Pons (tissue), 1 donor: Measurements from ENCODE around the gene NDUFA5.
"Not testable (repeated sequence)": the region's sequence is repeated elsewhere in the genome, so short reads cannot be mapped to it uniquely, and the experiment has no call there.

Experiments
- DNase-seq: peaks from one replicate; pipeline ENCODE4 v3.0.0-alpha.2; 2016; ENCODE audit warnings: low spot score

NDUFA5 gene

DNA sequence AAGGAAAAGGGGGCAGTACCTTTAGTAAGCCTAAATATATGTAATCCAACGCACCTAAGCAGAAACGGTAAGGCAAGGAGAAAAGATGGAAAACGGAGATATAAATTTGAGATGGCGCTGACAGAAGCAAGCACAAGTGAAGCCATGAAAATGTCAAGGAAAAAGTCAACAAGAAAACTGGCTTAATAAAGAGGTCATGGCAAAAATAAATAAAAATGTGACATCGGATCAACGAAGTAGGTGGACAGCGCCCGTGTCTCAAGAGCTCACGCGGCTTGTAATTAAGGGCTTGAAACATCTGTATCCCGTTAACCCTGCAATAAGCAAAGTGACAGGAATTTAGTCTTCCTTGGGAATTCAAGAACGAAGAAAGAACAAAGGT is 611 bp downstream of the NDUFA5 start:
- peak; percentile 25 for DNase-seq

GRCh38 chr7:123555484-123555883 is 2.1 kb downstream of the NDUFA5 start:
- no peak for DNase-seq

- DNase-seq, result no peak
Measured at GRCh38 chr7:123553159-123553558, 4.5 kb downstream of the NDUFA5 start.

DNA sequence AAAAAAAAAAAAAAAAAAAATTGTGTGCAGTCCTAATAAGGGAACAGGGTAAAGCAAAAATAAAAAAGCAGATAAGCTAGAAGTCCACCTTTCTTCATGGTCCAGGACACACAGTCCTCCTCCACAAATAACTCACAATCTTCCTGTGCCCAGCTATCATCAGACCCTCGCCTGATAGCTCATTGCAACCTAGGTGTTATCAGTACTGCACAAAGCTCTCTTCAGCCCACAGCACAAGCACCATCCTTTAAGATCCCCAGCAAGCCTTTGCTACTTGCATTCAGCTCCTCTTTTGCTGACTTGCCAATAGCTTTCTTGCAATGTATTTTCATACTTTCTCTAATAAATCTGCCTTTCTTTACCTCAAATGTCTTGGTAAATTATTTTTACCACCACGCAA is 5.0 kb downstream of the NDUFA5 start:
- DNase-seq, result no peak

DNA sequence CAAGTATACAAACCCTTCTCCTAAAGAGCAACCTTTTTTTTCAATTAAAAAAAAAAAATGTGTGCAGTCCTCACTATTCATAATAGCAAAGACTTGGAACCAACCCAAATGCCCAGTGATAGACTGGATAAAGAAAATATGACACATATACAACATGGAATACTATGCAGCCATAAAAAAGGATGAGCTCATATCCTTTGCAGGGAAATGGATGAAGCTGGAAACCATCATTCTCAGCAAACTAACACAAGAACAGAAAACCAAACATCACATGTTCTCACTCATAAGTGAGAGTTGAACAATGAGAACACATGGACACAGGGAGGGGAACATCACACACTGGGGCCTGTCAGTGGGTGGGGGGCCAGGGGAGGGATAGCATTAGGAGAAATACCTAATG is 5.5 kb downstream of the NDUFA5 start:
- not testable (repeated sequence) for DNase-seq

DNA sequence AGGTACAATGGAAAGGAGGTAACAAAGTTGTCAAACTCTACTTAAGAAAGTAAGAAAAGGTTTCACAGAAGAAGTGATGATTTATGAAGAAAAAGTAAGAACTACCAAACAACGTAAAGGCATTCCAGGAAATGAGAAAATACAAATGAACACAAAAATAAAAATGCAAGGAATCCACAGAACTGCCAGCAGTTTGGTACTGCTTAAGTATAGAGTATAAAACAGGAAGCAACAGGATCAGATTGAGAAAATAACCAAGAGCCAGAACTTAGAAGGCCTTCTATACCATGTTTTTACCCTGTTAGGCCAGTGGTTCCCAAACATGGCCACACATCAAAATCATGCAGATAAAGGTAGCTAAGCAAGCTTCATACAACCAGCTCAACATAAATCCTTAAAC is 9.2 kb downstream of the NDUFA5 start:
- DNase-seq, result no peak

DNA sequence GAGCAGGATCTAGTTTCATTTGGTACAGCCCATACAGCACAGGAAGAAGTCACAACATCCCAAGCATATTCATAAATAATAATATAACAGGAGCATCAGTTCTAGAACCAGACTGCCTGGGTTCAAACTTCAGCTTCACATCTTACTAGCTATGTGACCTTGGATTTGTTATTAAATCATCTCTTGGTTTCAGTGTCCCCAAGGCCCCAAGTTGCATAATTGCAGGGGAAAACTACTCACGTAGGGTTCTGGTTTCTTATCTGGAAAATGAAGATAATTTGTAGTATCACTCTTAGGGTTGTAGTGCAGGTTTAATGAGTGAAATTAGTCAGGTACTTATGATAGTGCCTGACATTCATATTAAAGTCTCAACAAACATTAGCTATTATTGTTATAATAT is 17.7 kb downstream of the NDUFA5 start:
- DNase-seq, result no peak

GRCh38 chr7:123538897-123539296 is 18.7 kb downstream of the NDUFA5 start:
- DNase-seq, result no peak

- no peak for DNase-seq
Measured at GRCh38 chr7:123538189-123538714, 19.4 kb downstream of the NDUFA5 start.

DNA sequence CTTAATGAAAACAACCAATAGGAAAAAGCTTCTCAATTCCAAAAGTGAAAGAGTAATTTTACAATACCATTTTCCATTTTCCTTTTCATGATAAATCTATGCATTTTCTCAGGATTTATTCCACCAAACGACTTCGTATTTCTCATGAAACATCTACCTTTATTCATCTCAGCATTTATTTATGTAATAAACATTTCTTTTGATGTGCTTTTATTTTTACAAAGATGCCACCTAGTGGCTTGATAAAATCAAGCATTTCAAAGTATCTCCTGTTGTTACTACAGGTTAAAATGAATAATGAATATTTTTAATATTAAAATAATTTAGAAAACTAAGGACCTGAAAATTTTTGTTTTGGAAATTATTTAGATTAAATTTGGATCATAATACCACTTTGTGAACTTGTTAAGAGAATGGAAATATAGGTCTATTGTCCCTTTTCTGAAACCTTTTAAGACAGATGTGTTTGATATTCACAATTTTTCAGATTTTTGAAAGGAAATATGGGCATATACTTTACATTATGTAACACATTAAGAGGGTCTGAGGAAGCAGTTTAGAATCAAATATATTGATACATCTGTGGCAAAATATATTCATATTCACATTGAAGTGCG is 20.5 kb downstream of the NDUFA5 start:
- peak; percentile 54 for DNase-seq

DNA sequence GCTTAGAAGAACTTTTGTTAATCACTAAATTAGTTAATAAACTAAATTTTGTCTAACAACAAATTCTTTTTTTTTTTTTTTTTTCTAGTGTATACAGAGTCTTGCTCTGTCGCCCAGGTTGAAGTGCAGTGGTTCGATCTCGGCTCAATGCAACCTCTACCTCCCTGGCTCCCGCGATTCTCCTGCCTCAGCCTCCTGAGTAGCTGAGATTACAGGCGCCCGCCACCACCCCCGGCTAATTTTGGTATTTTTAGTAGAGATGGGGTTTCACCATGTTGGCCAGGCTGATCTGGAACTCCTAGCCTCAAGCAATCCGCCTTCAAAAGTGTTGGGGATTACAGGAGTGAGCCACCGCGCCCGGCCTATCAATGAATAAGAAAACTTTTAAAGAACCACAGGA is 22.1 kb downstream of the NDUFA5 start:
- no peak for DNase-seq

GRCh38 chr7:123534383-123535260 is 23.0 kb downstream of the NDUFA5 start, which contains the start of gene IQUB:
IQUB (minus strand) TSS chr7:123534595; CDS start chr7:123512340, 22,255 bp downstream.
- DNase-seq, result peak; percentile 99

DNA sequence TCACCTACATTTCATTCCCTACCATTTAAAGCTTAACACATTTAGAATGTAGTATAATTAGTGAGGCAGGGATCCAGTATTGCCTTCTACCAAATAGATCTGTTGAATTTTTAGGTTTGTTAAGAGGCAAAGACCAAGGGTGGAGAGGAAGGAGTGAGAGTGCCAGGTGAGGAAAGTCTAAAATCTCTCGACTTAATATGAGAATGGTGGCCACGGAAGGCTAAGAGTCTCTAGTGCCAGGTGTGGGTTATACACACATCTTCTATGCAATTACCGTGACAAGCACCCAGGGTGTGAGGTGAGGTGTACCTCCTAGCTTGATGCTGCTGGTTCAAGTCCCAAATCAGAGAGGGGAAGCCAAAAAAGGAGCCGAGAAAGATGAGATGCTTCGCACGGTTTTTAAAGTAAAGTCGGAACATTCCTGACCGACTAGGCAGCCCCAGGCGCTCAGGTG is 23.7 kb downstream of the NDUFA5 start:
- DNase-seq, result no peak

DNA sequence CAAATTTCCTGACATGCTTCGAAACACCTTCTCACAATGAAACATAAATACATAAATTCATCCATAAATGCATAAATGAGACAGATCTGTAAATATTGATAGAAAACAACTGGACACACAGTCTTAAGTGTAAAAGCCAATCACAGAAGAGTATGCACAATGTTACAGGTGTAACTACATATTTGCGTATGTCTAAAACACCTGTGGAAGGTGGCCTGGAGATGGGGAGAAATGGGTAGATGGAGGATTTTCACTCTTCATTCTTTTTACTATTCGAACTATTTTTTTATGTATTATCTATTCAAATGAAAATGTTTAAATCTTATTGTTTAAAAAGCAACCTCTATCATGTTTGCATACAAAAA is 24.1 kb downstream of the NDUFA5 start:
- no peak for DNase-seq

DNA sequence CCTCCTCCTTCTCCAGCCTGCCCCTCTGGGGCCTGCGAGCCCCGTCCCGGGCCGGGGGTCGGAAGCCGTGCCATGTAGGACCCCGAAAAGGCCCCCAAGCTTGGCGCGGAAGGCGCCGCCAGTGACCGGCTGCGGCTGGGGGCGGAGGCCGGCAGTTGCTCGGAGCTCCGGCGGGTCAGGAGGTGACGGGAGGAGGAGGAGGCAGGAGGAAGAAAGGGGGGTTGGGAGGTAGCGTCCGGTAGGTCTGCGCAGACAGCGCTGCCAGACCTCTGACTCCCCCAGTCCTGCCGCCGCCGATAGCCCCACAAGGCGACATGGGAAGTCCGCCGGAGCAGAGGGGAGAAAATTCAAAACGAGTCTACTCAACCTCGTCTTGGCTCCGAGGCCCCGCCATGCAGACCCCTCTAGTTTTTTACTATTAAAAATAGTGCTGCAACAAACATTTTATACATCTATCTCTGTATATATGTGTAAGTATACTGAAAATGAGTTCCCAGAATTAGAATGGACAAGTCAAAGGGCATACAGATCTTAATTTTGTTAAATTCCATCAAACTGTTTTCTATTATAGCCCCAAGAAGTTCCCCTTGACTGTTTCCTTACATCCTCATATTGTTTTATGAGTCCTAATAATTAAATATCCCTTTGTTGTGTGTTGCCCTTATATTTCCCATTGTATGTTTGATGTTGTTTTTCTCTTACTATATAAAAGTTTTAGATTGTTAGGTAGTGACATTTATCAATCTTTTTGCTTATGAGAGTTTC is 24.6 kb downstream of the NDUFA5 start:
- DNase-seq, result not testable (repeated sequence)

- not testable (repeated sequence) for DNase-seq
Measured at GRCh38 chr7:123532343-123532742, 25.3 kb downstream of the NDUFA5 start.

DNA sequence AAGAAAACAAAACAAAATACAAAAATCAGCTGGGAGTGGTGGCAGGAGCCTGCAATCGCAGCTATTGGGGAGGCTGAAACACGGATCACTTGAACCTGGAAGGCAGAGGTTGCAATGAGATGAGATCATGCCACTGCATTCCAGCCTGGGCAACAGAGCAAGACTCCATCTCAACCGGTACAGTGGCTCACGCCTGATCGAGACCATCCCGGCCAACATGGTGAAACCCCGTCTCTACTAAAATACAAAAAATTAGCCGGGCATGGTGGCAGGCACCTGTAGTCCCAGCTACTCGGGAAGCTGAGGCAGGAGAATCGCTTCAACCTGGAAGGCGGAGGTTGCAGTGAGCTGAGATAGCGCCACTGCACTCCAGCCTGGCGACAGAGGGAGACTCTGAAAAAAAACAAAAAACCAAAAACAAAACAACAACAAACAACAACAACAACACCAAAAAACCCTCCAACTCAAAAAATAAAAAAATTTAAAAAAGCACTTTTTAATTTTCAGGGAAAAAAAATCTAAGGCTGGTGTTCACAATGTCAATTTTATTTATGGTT is 27.5 kb downstream of the NDUFA5 start:
- DNase-seq, result not testable (repeated sequence)

- DNase-seq, result no peak
Measured at GRCh38 chr7:123528265-123528664, 29.4 kb downstream of the NDUFA5 start.

DNA sequence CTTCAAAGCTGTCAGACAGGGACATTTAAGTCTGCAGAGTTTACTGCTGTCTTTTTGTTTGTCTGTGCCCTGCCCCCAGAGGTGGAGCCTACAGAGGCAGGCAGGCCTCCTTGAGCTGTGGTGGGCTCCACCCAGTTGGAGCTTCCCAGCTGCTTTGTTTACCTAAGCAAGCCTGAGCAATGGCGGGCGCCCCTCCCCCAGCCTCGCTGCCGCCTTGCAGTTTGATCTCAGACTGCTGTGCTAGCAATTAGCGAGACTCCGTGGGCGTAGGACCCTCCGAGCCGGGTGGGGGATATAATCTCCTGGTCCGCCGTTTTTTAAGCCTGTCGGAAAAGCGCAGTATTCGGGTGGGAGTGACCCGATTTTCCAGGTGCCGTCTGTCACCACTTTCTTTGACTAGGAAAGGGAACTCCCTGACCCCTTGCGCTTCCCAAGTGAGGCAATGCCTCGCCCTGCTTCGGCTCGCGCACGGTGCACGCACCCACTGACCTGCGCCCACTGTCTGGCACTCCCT is 29.8 kb downstream of the NDUFA5 start:
- not testable (repeated sequence) for DNase-seq

DNA sequence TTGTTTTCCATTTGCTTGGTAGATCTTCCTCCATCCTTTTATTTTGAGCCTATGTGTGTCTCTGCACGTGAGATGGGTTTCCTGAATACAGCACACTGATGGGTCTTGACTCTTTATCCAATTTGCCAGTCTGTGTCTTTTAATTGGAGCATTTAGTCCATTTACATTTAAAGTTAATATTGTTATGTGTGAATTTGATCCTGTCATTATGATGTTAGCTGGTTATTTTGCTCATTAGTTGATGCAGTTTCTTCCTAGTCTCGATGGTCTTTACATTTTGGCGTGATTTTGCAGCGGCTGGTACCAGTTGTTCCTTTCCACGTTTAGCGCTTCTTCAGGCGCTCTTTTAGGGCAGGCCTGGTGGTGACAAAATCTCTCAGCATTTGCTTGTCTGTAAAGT is 31.1 kb downstream of the NDUFA5 start:
- DNase-seq, result not testable (repeated sequence)

DNA sequence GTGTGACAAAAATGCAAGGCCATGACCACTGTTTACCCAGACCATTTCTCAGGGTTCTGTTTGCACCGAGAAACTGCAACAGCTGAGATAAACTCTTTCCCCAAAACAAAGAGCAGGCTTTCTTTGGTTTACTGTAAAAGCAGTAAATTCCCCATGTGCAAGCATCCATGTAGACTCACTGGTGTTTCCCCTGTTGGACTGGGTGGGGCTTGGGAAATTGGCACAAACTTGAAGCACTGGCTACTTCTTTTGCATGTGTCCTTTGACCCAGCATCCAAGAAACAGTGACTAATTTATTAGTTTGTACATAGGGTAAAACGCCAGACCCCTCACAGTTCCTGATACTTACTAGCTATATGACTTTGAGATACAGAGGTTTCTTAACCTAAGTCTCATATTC is 35.6 kb downstream of the NDUFA5 start:
- DNase-seq, result no peak

- no peak for DNase-seq
Measured at GRCh38 chr7:123505221-123505620, 52.4 kb downstream of the NDUFA5 start.
